GM23338 (cell line): ENCODE data around the gene FIG4. TPM values are rescaled to one million over a fixed set of nuclear protein-coding genes. Genes with fewer than 3 reads are reported as not detected.

Experiments used
- ATAC-seq: fragments of 200-7000 bp; cut with Tn5 transposase; 3 replicates; pipeline ENCODE4 v1.9.1; 2020
- DNase-seq: peaks from one replicate; pipeline ENCODE4 v3.0.0-alpha.2; 2015; ENCODE audit warnings: low spot score
- H2AFZ ChIP-seq: fragments of 200-600 bp; sonication (generic); 2 replicates; pipeline ENCODE4 v1.8.0; 2016; ENCODE audit warnings: antibody characterized with exemption, mild to moderate bottlenecking, moderate library complexity
- H3F3A ChIP-seq: fragments of 200-600 bp; sonication (generic); replicated peaks from 2 replicates; pipeline ENCODE4 v1.8.0; 2017; ENCODE audit warnings: antibody characterized with exemption, mixed run types, low read depth
- H3K27ac ChIP-seq: fragments of 200-600 bp; sonication (generic); 2 replicates; pipeline ENCODE4 v1.6.1; 2016; ENCODE audit warnings: low read depth
- H3K27me3 ChIP-seq: fragments of 200-600 bp; sonication (generic); 2 replicates; pipeline ENCODE4 v1.8.0; 2016; ENCODE audit warnings: mild to moderate bottlenecking, mixed run types, moderate library complexity; ENCODE audit not compliant: insufficient read depth
- H3K36me3 ChIP-seq: fragments of 200-600 bp; sonication (generic); 2 replicates; pipeline ENCODE4 v1.8.0; 2016; ENCODE audit warnings: mild to moderate bottlenecking; ENCODE audit not compliant: insufficient read depth
- H3K4me1 ChIP-seq: fragments of 200-600 bp; sonication (generic); 2 replicates; pipeline ENCODE4 v1.8.0; 2016; ENCODE audit warnings: mild to moderate bottlenecking, moderate library complexity; ENCODE audit not compliant: insufficient read depth
- H3K4me2 ChIP-seq: fragments of 200-600 bp; sonication (generic); 2 replicates; pipeline ENCODE4 v1.7.1; 2017; ENCODE audit warnings: mixed run types
- H3K4me3 ChIP-seq: fragments of 200-600 bp; sonication (generic); 2 replicates; pipeline ENCODE4 v1.6.1; 2016; ENCODE audit warnings: mixed run types
- H3K79me2 ChIP-seq: fragments of 200-600 bp; sonication (generic); replicated peaks from 2 replicates; pipeline ENCODE4 v1.8.0; 2017; ENCODE audit warnings: mild to moderate bottlenecking; ENCODE audit not compliant: insufficient read depth
- H3K9me2 ChIP-seq: fragments of 200-600 bp; sonication (generic); 2 replicates; pipeline ENCODE4 v1.8.0; 2017; ENCODE audit not compliant: insufficient read depth
- H4K20me1 ChIP-seq: fragments of 200-600 bp; sonication (generic); replicated peaks from 2 replicates; pipeline ENCODE4 v1.8.0; 2017; ENCODE audit warnings: mild to moderate bottlenecking; ENCODE audit not compliant: insufficient read depth
- H3K27ac Mint-ChIP-seq: 2 replicates; pipeline ENCODE4 v1.8.0; 2020; ENCODE audit warnings: inconsistent platforms, mild to moderate bottlenecking, moderate library complexity, mixed read lengths
- H3K27me3 Mint-ChIP-seq: 3 replicates; pipeline ENCODE4 v1.8.0; 2022; ENCODE audit warnings: low read depth, mild to moderate bottlenecking, moderate library complexity, mixed read lengths, inconsistent platforms; ENCODE audit not compliant: insufficient read depth, poor library complexity
- H3K36me3 Mint-ChIP-seq: 3 replicates; pipeline ENCODE4 v1.8.0; 2021; ENCODE audit warnings: low read depth, mild to moderate bottlenecking, inconsistent platforms, moderate library complexity, mixed read lengths
- H3K4me1 Mint-ChIP-seq: 3 replicates; pipeline ENCODE4 v1.8.0; 2020; ENCODE audit warnings: mild to moderate bottlenecking, inconsistent platforms, mixed read lengths
- H3K4me3 Mint-ChIP-seq: 3 replicates; pipeline ENCODE4 v1.8.0; 2021; ENCODE audit warnings: moderate library complexity, mild to moderate bottlenecking, inconsistent platforms, mixed read lengths
- H3K9me3 Mint-ChIP-seq: 3 replicates; pipeline ENCODE4 v1.8.0; 2020; ENCODE audit warnings: moderate library complexity, mild to moderate bottlenecking, inconsistent platforms, mixed read lengths
- CTCF ChIP-seq, 2 experiments: fragments of 200-600 bp in 1 of 2; sonication (generic) in 1 of 2; conservative IDR thresholded peaks; 2 replicates each; pipeline versions ENCODE4 v1.5.1 to v1.6.1; 2016 to 2017; ENCODE audit warnings: antibody characterized with exemption in 2 of 2, low read depth in 2 of 2, mild to moderate bottlenecking in 2 of 2, moderate library complexity in 1 of 2
- ETS1 ChIP-seq: IDR thresholded peaks from 2 replicates; pipeline ENCODE4 v1.6.1; 2016; ENCODE audit warnings: antibody characterized with exemption
- STAT1 ChIP-seq: IDR thresholded peaks from one replicate; pipeline ENCODE4 v1.6.1; 2016; ENCODE audit warnings: antibody characterized with exemption; ENCODE audit not compliant: unreplicated experiment
- ZNF114 ChIP-seq: fragments of 250-450 bp; sonication (Bioruptor Pico); IDR thresholded peaks from 2 replicates; pipeline ENCODE4 v1.5.0; 2020; ENCODE audit warnings: mild to moderate bottlenecking, moderate library complexity
- polyA plus RNA-seq: library from polyadenylated mRNA; unstranded; fragments of >200 nt; fragmentation: Nextera tagmentation; extraction: Ambion mirVana; gene quantifications from 2 replicates; pipeline ENCODE4 v1.2.1, GENCODE V29; 2016
- total RNA-seq: library from RNA; depleted of rRNA; stranded (reverse); fragments of >200 nt; shearing (Covaris generic); gene quantifications from 2 replicates; pipeline ENCODE4 v1.2.3, GENCODE V29; 2014
- TF ChIP-seq, protein P1 (sequence below): IDR thresholded peaks from one replicate; pipeline ENCODE4 v1.6.1; 2018; ENCODE audit warnings: antibody characterized with exemption; ENCODE audit not compliant: unreplicated experiment
- TF ChIP-seq, protein P2 (sequence below): fragments of 250-450 bp; sonication (Bioruptor Pico); IDR thresholded peaks from 2 replicates; pipeline ENCODE4 v1.5.0; 2020; ENCODE audit warnings: mild to moderate bottlenecking, moderate library complexity

The FIG4 gene
- total and polyA plus RNA-seq, 2 experiments from 2014 or later: 7.0 to 16.9 TPM

DNA sequence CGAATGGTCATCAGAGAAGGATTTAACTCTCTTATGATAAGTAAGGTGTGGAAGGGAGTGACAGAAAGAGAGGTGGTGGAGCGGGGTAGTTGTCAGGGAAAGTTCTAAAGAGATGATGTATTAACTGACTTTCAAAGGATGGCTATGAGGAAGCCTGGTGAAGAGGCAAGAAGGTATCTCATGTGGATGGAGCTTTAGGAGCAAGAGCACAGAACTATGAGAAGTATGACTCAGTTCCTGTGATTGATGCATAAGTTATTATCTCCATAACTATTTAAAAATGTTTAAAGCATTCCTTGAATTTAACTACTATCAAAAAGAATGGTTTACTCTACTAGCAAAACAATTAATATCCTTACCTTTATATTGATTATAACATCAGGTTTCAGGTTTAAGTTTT lies 28.9 kb upstream of the FIG4 start:
- Histone ChIP-seq H3K9me2 (peaks cover 3% of the 10 kb centered on the region; the same call in 1 of the 2 replicates), H3K36me3 (no peaks in the 10 kb centered on the region), H3K27ac (no peak overlapping the region), H3K4me1 (no peaks in the 10 kb centered on the region), H4K20me1 (no peaks in the 10 kb centered on the region), H3K27me3 (no peaks in the 10 kb centered on the region), H3K4me3 (no peak overlapping the region), H3F3A (no peaks in the 10 kb centered on the region), H3K4me2 (no peak overlapping the region), H3K79me2 (no peaks in the 10 kb centered on the region), H2AFZ (no peak overlapping the region)
- ATAC-seq (no peak), DNase-seq (no peak)
- Mint-ChIP-seq H3K4me1 (no peaks in the 10 kb centered on the region), H3K36me3 (no peaks in the 10 kb centered on the region), H3K9me3 (no peaks in the 10 kb centered on the region), H3K27ac (no peak overlapping the region), H3K4me3 (no peak overlapping the region), H3K27me3 (no peaks in the 10 kb centered on the region)
- TF ChIP-seq ZNF114 (CRISPR knock-in tag): no peak

DNA sequence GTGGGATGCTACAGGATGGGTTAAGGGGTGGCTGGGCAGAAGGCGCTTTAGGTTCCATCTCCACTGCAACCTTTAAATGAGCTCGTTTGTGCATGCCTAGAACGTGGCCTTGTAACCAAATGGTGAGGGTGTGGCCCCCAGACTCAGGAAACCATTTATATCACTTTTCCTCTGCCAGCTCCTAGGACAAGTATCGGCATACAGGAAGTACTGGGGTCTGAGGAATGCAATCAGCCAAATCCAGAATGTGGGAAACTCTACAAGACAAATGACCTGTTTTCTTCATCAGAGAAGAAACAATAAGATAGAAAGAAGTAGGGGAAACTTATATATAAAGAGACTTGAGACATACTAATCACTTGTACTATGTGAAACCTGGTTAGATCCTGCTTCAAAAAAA lies 21.3 kb upstream of the FIG4 start:
- Mint-ChIP-seq H3K27ac (no peak overlapping the region), H3K27me3 (no peaks in the 10 kb centered on the region), H3K4me3 (no peak overlapping the region), H3K4me1 (peaks cover 13% of the 10 kb centered on the region), H3K9me3 (no peaks in the 10 kb centered on the region), H3K36me3 (no peaks in the 10 kb centered on the region; the same call in 2 of the 3 replicates)
- Histone ChIP-seq H3K27me3 (no peaks in the 10 kb centered on the region), H3K9me2 (peaks cover 3% of the 10 kb centered on the region; the same call in 1 of the 2 replicates), H3K36me3 (no peaks in the 10 kb centered on the region), H3K4me2 (no peak overlapping the region), H3K79me2 (no peaks in the 10 kb centered on the region), H3K27ac (no peak overlapping the region), H2AFZ (no peak overlapping the region), H3F3A (no peaks in the 10 kb centered on the region), H3K4me1 (peaks cover 15% of the 10 kb centered on the region; the same call in 1 of the 2 replicates), H4K20me1 (no peaks in the 10 kb centered on the region), H3K4me3 (no peak overlapping the region)
- TF ChIP-seq, protein P1, sequence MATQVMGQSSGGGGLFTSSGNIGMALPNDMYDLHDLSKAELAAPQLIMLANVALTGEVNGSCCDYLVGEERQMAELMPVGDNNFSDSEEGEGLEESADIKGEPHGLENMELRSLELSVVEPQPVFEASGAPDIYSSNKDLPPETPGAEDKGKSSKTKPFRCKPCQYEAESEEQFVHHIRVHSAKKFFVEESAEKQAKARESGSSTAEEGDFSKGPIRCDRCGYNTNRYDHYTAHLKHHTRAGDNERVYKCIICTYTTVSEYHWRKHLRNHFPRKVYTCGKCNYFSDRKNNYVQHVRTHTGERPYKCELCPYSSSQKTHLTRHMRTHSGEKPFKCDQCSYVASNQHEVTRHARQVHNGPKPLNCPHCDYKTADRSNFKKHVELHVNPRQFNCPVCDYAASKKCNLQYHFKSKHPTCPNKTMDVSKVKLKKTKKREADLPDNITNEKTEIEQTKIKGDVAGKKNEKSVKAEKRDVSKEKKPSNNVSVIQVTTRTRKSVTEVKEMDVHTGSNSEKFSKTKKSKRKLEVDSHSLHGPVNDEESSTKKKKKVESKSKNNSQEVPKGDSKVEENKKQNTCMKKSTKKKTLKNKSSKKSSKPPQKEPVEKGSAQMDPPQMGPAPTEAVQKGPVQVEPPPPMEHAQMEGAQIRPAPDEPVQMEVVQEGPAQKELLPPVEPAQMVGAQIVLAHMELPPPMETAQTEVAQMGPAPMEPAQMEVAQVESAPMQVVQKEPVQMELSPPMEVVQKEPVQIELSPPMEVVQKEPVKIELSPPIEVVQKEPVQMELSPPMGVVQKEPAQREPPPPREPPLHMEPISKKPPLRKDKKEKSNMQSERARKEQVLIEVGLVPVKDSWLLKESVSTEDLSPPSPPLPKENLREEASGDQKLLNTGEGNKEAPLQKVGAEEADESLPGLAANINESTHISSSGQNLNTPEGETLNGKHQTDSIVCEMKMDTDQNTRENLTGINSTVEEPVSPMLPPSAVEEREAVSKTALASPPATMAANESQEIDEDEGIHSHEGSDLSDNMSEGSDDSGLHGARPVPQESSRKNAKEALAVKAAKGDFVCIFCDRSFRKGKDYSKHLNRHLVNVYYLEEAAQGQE: no peak
- TF ChIP-seq STAT1 (no peak), ETS1 (no peak), CTCF (conservative IDR thresholded peaks at IDR 0.05; ENCODE audit: low read depth in 2 of 2) (no peak)
- TF ChIP-seq, protein P2, sequence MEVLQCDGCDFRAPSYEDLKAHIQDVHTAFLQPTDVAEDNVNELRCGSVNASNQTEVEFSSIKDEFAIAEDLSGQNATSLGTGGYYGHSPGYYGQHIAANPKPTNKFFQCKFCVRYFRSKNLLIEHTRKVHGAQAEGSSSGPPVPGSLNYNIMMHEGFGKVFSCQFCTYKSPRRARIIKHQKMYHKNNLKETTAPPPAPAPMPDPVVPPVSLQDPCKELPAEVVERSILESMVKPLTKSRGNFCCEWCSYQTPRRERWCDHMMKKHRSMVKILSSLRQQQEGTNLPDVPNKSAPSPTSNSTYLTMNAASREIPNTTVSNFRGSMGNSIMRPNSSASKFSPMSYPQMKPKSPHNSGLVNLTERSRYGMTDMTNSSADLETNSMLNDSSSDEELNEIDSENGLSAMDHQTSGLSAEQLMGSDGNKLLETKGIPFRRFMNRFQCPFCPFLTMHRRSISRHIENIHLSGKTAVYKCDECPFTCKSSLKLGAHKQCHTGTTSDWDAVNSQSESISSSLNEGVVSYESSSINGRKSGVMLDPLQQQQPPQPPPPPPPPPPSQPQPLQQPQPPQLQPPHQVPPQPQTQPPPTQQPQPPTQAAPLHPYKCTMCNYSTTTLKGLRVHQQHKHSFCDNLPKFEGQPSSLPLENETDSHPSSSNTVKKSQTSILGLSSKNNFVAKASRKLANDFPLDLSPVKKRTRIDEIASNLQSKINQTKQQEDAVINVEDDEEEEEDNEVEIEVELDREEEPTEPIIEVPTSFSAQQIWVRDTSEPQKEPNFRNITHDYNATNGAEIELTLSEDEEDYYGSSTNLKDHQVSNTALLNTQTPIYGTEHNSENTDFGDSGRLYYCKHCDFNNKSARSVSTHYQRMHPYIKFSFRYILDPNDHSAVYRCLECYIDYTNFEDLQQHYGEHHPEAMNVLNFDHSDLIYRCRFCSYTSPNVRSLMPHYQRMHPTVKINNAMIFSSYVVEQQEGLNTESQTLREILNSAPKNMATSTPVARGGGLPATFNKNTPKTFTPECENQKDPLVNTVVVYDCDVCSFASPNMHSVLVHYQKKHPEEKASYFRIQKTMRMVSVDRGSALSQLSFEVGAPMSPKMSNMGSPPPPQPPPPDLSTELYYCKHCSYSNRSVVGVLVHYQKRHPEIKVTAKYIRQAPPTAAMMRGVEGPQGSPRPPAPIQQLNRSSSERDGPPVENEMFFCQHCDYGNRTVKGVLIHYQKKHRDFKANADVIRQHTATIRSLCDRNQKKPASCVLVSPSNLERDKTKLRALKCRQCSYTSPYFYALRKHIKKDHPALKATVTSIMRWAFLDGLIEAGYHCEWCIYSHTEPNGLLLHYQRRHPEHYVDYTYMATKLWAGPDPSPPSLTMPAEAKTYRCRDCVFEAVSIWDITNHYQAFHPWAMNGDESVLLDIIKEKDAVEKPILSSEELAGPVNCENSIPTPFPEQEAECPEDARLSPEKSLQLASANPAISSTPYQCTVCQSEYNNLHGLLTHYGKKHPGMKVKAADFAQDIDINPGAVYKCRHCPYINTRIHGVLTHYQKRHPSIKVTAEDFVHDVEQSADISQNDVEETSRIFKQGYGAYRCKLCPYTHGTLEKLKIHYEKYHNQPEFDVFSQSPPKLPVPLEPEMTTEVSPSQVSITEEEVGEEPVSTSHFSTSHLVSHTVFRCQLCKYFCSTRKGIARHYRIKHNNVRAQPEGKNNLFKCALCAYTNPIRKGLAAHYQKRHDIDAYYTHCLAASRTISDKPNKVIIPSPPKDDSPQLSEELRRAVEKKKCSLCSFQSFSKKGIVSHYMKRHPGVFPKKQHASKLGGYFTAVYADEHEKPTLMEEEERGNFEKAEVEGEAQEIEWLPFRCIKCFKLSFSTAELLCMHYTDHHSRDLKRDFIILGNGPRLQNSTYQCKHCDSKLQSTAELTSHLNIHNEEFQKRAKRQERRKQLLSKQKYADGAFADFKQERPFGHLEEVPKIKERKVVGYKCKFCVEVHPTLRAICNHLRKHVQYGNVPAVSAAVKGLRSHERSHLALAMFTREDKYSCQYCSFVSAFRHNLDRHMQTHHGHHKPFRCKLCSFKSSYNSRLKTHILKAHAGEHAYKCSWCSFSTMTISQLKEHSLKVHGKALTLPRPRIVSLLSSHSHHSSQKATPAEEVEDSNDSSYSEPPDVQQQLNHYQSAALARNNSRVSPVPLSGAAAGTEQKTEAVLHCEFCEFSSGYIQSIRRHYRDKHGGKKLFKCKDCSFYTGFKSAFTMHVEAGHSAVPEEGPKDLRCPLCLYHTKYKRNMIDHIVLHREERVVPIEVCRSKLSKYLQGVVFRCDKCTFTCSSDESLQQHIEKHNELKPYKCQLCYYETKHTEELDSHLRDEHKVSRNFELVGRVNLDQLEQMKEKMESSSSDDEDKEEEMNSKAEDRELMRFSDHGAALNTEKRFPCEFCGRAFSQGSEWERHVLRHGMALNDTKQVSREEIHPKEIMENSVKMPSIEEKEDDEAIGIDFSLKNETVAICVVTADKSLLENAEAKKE (CRISPR knock-in tag): no peak
- DNase-seq (no peak), ATAC-seq (no peak)
